Measurements from ENCODE around the gene ENTPD6.

ENTPD6 gene

GRCh38 chr20:25188218-25188617 is 7.3 kb upstream of the ENTPD6 start:
- DNase-seq = no peak

- no peak for DNase-seq
Observed at GRCh38 chr20:25191051-25191450, 4.5 kb upstream of the ENTPD6 start.

- DNase-seq = no peak
Observed at GRCh38 chr20:25191689-25192088, 3.8 kb upstream of the ENTPD6 start.

- DNase-seq = no peak
Observed at GRCh38 chr20:25193843-25194242, 1.7 kb upstream of the ENTPD6 start.

GRCh38 chr20:25194333-25194972 is 1.1 kb upstream of the ENTPD6 start:
- no peak for DNase-seq

- DNase-seq = peak; percentile 41
Observed at GRCh38 chr20:25195962-25196785, 662 bp downstream of the ENTPD6 start.

GRCh38 chr20:25196786-25197120 is 1.2 kb downstream of the ENTPD6 start:
- DNase-seq = no peak

GRCh38 chr20:25197183-25197869 is 1.8 kb downstream of the ENTPD6 start:
- no peak for DNase-seq

GRCh38 chr20:25197870-25198190 is 2.3 kb downstream of the ENTPD6 start:
- no peak for DNase-seq

GRCh38 chr20:25198663-25199383 is 3.3 kb downstream of the ENTPD6 start:
- no peak for DNase-seq

GRCh38 chr20:25199473-25200260 is 4.2 kb downstream of the ENTPD6 start:
- no peak for DNase-seq

GRCh38 chr20:25203089-25203488 is 7.6 kb downstream of the ENTPD6 start:
- no peak for DNase-seq

- no peak for DNase-seq
Observed at GRCh38 chr20:25203871-25204320, 8.4 kb downstream of the ENTPD6 start.

GRCh38 chr20:25204550-25205276 is 9.2 kb downstream of the ENTPD6 start:
- DNase-seq = no peak

- DNase-seq = no peak
Observed at GRCh38 chr20:25205277-25206062, 10.0 kb downstream of the ENTPD6 start.

- no peak for DNase-seq
Observed at GRCh38 chr20:25206063-25206403, 10.5 kb downstream of the ENTPD6 start.

- no peak for DNase-seq
Observed at GRCh38 chr20:25206548-25206947, 11.0 kb downstream of the ENTPD6 start.

- no peak for DNase-seq
Observed at GRCh38 chr20:25207149-25207959, 11.8 kb downstream of the ENTPD6 start.

- DNase-seq = no peak
Observed at GRCh38 chr20:25207960-25208534, 12.5 kb downstream of the ENTPD6 start.

- DNase-seq = no peak
Observed at GRCh38 chr20:25209400-25209799, 13.9 kb downstream of the ENTPD6 start.
